ENCODE results near the gene CHST8. TPM values are rescaled to one million over a fixed set of nuclear protein-coding genes. Genes with fewer than 3 reads are reported as not detected.

Gene CHST8
- total and polyA plus RNA-seq, 7 experiments from 2014 or later, result not detected

DNA sequence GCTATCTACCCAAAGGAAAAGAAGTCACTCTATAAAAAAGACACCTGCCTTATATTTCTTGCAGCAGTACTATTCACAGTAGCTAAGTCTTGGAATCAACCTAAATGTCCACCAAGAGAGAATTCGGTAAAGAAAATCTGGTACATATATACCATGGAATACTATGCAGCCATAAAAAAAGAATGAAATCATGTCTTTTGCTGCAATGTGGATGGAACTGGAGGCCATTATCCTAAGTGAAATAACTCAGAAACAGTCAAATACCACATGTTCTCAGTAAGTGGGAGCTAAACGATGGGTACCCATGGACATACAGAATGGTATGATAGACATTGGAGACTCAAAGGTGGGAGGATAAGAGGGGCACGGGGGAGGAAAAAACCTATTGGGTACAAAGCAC, 92.4 kb downstream of the CHST8 start:
- ATAC-seq (no peak), DNase-seq (no peak)
- CTCF ChIA-PET, result no interaction called here
- no peaks in the 10 kb centered on the region for H3K36me3 ChIP-seq (ENCODE audit: control insufficient read depth in 2 of 3, insufficient read depth in 3 of 3, low read length in 3 of 3)
- H3K9me3 ChIP-seq (ENCODE audit: control insufficient read depth in 2 of 3, low read length in 3 of 3), result peaks cover 0 to 7% (median 0%) of the 10 kb centered on the region in 3 experiments
- Mint-ChIP-seq H3K4me1 (no peaks in the 10 kb centered on the region), H3K36me3 (peaks cover 0 to 5% (median 0%) of the 10 kb centered on the region in 5 donors), H3K4me3 (no peak overlapping the region), H3K27ac (no peak overlapping the region), H3K27me3 (peaks cover 2 to 36% (median 24%) of the 10 kb centered on the region in 5 donors), H3K9me3 (peaks cover 0 to 54% (median 22%) of the 10 kb centered on the region in 11 donors)
- H3K27ac ChIP-seq (ENCODE audit: low read depth, low read length), result no peak overlapping the region
- H3K4me1 ChIP-seq (ENCODE audit: control insufficient read depth in 2 of 2, insufficient read depth in 2 of 2, low read length in 2 of 2), result no peaks in the 10 kb centered on the region
- H3K27me3 ChIP-seq (ENCODE audit: control insufficient read depth in 2 of 2, insufficient read depth in 2 of 2, low read length in 2 of 2), result no peaks in the 10 kb centered on the region
- intact Hi-C loops (cut with micrococcal nuclease), result no loop called here
- POLR2A ChIA-PET, result no interaction called here
- H3K4me3 ChIP-seq (ENCODE audit: low read length), result no peak overlapping the region

DNA sequence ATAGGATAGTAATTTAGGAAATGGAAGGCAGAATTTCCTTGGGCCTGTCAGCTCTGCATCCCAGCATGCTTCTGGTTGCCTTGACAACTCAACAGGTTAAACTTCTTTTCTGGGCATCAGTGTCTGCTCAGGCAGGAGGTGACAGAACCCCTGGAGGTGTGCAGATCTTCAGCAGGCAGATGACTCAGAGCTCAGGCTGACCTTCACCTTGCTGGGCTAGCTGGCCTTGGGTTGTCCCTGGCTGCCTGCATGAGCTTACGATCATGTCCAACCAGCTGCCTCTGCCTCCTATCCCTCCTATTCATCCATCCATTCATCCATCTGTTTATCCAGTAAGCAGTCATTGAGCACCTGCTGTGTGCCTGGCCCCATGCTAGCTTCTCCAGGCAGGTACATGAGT, 93.7 kb downstream of the CHST8 start:
- H3K36me3 Mint-ChIP-seq, result peaks cover 0 to 5% (median 0%) of the 10 kb centered on the region in 5 donors
- H3K4me3 Mint-ChIP-seq, result no peak overlapping the region
- H3K27me3 ChIP-seq (ENCODE audit: control insufficient read depth in 2 of 2, insufficient read depth in 2 of 2, low read length in 2 of 2), result no peaks in the 10 kb centered on the region
- DNase-seq (no peak), ATAC-seq (no peak)
- H3K36me3 ChIP-seq (ENCODE audit: control insufficient read depth in 2 of 3, insufficient read depth in 3 of 3, low read length in 3 of 3), result no peaks in the 10 kb centered on the region
- H3K4me3 ChIP-seq (ENCODE audit: low read length), result no peak overlapping the region
- H3K27me3 Mint-ChIP-seq, result peaks cover 0 to 40% (median 30%) of the 10 kb centered on the region in 5 donors
- peaks cover 0 to 48% (median 16%) of the 10 kb centered on the region in 11 donors for H3K9me3 Mint-ChIP-seq
- ChIA-PET POLR2A (no interaction called here), CTCF (no interaction called here)
- intact Hi-C loops (cut with micrococcal nuclease), result no loop called here
- no peaks in the 10 kb centered on the region for H3K4me1 ChIP-seq (ENCODE audit: control insufficient read depth in 2 of 2, insufficient read depth in 2 of 2, low read length in 2 of 2)
- H3K4me1 Mint-ChIP-seq, result no peaks in the 10 kb centered on the region
- H3K27ac Mint-ChIP-seq, result no peak overlapping the region
- no peak overlapping the region for H3K27ac ChIP-seq (ENCODE audit: low read depth, low read length)
- H3K9me3 ChIP-seq (ENCODE audit: control insufficient read depth in 2 of 3, low read length in 3 of 3), result peaks cover 0 to 7% (median 0%) of the 10 kb centered on the region in 3 experiments

DNA sequence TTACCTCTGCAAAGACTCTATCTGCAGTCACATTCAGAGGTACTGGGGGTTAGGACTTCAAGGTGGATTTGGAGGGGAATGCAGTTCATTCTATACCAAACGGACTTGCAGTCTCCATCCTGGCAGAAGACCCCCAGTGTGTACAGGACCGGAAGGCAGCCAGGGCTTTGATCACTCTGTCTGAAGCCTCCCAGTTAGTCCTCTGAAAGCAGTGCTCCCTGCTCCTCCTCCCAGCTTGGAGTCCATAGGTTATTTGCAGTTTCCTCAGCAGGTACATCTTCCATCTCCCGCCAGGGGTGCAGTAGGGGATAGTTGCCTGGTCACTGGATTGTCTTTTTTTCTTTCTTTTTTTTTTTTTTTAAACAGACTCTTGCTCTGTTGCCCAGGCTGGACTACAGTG, 96.1 kb downstream of the CHST8 start:
- H3K36me3 ChIP-seq (ENCODE audit: control insufficient read depth in 2 of 3, insufficient read depth in 3 of 3, low read length in 3 of 3), result no peaks in the 10 kb centered on the region
- H3K4me3 ChIP-seq (ENCODE audit: low read length), result no peak overlapping the region
- intact Hi-C loops (cut with micrococcal nuclease), result no loop called here
- peaks cover 0 to 5% (median 0%) of the 10 kb centered on the region in 5 donors for H3K36me3 Mint-ChIP-seq
- no peak overlapping the region for H3K27ac Mint-ChIP-seq
- no peaks in the 10 kb centered on the region for H3K4me1 ChIP-seq (ENCODE audit: control insufficient read depth in 2 of 2, insufficient read depth in 2 of 2, low read length in 2 of 2)
- H3K27ac ChIP-seq (ENCODE audit: low read depth, low read length), result no peak overlapping the region
- POLR2A ChIA-PET, result no interaction called here
- H3K27me3 Mint-ChIP-seq, result peaks cover 0 to 47% (median 22%) of the 10 kb centered on the region in 5 donors
- peaks cover 0 to 2% (median 0%) of the 10 kb centered on the region in 7 donors for H3K4me1 Mint-ChIP-seq
- no peaks in the 10 kb centered on the region for H3K27me3 ChIP-seq (ENCODE audit: control insufficient read depth in 2 of 2, insufficient read depth in 2 of 2, low read length in 2 of 2)
- CTCF ChIA-PET, result no interaction called here
- H3K4me3 Mint-ChIP-seq, result no peak overlapping the region
- DNase-seq (no peak), ATAC-seq (no peak)
- H3K9me3 ChIP-seq (ENCODE audit: control insufficient read depth in 2 of 3, low read length in 3 of 3), result peaks cover 0 to 1% (median 0%) of the 10 kb centered on the region in 3 experiments
- peaks cover 0 to 35% (median 16%) of the 10 kb centered on the region in 11 donors for H3K9me3 Mint-ChIP-seq

DNA sequence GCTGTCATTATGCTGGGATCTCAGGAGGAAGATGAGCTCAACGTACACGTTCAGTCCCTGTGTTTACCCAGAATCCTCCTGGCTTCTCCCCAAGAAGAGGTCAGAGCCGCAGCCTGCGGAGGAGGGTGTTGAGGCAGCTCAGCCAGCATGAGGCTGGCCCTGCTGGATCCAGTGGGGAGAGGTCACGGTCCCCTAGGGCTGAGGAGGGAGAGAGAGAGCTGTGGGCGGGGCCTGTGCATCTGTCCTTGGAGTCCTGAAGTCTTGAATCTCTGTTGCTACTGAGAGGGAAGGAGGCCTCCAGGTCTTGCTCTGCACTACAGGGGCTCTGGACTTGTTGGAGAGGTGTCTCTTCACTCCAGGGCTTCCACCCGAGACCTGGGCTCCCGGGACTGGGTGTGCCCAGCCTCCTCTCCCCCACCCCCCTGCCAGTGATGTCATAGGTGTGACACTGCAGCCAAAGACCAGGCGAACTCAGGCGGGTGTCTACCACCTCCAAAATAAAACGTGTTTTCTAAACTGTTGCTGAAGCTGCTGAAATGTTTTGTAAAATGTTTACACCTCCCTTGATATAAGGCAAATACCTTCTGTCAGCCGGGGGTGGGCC, 97.0 kb downstream of the CHST8 start:
- Histone ChIP-seq H3K27ac (ENCODE audit: low read depth, low read length) (no peak overlapping the region), H3K4me3 (ENCODE audit: low read length) (no peak overlapping the region), H3K4me1 (ENCODE audit: control insufficient read depth in 2 of 2, insufficient read depth in 2 of 2, low read length in 2 of 2) (no peaks in the 10 kb centered on the region), H3K9me3 (ENCODE audit: control insufficient read depth in 2 of 3, low read length in 3 of 3) (no peaks in the 10 kb centered on the region), H3K27me3 (ENCODE audit: control insufficient read depth in 2 of 2, insufficient read depth in 2 of 2, low read length in 2 of 2) (no peaks in the 10 kb centered on the region), H3K36me3 (ENCODE audit: control insufficient read depth in 2 of 3, insufficient read depth in 3 of 3, low read length in 3 of 3) (no peaks in the 10 kb centered on the region)
- ATAC-seq (no peak), DNase-seq (no peak)
- no peak overlapping the region for H3K4me3 Mint-ChIP-seq
- intact Hi-C loops (cut with micrococcal nuclease), result no loop called here
- H3K27me3 Mint-ChIP-seq, result peaks cover 0 to 49% (median 25%) of the 10 kb centered on the region in 5 donors
- H3K4me1 Mint-ChIP-seq, result peaks cover 0 to 2% (median 0%) of the 10 kb centered on the region in 7 donors
- H3K27ac Mint-ChIP-seq, result no peak overlapping the region
- H3K36me3 Mint-ChIP-seq, result peaks cover 0 to 5% (median 0%) of the 10 kb centered on the region in 5 donors
- ChIA-PET POLR2A (no interaction called here), CTCF (interaction anchor here (0.6 kb wide), 1 partner anchor 1615 kb away, joined by 3 read pairs; no protein-coding TSS in a partner anchor)
- H3K9me3 Mint-ChIP-seq, result peaks cover 0 to 34% (median 16%) of the 10 kb centered on the region in 11 donors

DNA sequence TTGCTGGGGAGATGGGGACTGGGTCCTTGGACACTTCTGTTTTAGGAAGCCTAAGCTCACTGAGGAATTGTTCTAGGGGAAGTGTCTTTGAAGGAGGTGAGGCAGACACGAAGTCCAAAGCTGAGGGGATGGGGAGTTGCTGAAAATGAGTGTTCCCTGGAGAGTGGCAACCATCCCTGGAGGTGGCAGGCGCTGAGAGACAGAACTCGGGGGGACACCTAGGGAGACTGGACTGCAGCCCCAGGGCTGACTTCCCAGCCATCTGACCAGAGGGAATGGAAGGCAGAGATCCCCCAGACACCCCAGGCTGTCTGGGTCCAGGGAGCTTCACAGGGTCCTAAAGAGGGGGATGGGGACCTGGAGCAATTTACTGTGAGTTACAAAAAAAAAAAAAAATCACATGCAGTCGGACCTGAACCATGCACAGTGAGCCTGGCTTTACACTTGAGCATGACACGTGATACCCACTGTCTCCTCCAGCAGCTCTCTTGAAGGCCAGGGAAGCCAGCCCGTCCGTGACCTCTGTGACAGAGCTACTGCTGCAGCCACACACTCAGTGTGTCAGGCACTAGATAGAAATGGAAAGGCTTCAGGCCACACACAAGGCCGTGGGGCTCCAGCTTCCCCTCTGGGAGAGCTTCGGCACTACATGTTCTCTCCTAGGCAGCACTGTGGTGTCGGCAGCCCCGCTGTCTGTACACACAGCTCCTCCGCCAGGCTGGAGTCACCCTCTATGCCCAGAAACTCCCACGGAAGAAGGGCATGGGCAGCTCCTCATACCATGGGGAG, 97.8 kb downstream of the CHST8 start:
- Histone ChIP-seq H3K4me1 (ENCODE audit: control insufficient read depth in 2 of 2, insufficient read depth in 2 of 2, low read length in 2 of 2) (no peaks in the 10 kb centered on the region), H3K4me3 (ENCODE audit: low read length) (no peak overlapping the region), H3K27me3 (ENCODE audit: control insufficient read depth in 2 of 2, insufficient read depth in 2 of 2, low read length in 2 of 2) (no peaks in the 10 kb centered on the region), H3K27ac (ENCODE audit: low read depth, low read length) (no peak overlapping the region), H3K36me3 (ENCODE audit: control insufficient read depth in 2 of 3, insufficient read depth in 3 of 3, low read length in 3 of 3) (no peaks in the 10 kb centered on the region), H3K9me3 (ENCODE audit: control insufficient read depth in 2 of 3, low read length in 3 of 3) (no peaks in the 10 kb centered on the region)
- POLR2A ChIA-PET, result no interaction called here
- Mint-ChIP-seq H3K27me3 (peaks cover 0 to 49% (median 25%) of the 10 kb centered on the region in 5 donors), H3K9me3 (peaks cover 0 to 26% (median 15%) of the 10 kb centered on the region in 11 donors), H3K4me3 (no peak overlapping the region), H3K27ac (no peak overlapping the region), H3K4me1 (peaks cover 0 to 2% (median 0%) of the 10 kb centered on the region in 7 donors), H3K36me3 (peaks cover 0 to 5% (median 0%) of the 10 kb centered on the region in 5 donors)
- no peak for ATAC-seq
- intact Hi-C loops (cut with micrococcal nuclease), result no loop called here
- CTCF ChIA-PET, result interaction anchor here (0.6 kb wide), 1 partner anchor 1616 kb away, joined by 3 read pairs; no protein-coding TSS in a partner anchor
- DNase-seq, result no peak

DNA sequence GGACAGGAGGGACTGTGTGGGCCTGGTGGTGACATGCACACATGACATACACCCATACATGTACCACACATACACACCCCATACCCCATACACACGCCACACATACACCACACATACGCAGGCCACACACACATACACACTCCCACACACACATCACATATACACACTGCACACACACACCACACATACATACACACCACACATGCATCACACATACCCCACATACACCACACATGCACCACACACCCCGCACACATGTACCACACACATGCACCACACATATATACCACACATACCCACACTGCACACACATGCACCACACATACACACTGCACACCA, 98.4 kb downstream of the CHST8 start:
- peaks cover 0 to 20% (median 9%) of the 10 kb centered on the region in 11 donors for H3K9me3 Mint-ChIP-seq
- peaks cover 0 to 47% (median 24%) of the 10 kb centered on the region in 5 donors for H3K27me3 Mint-ChIP-seq
- intact Hi-C loops (cut with micrococcal nuclease), result no loop called here
- H3K4me1 Mint-ChIP-seq, result peaks cover 0 to 2% (median 0%) of the 10 kb centered on the region in 7 donors
- no peaks in the 10 kb centered on the region for H3K27me3 ChIP-seq (ENCODE audit: control insufficient read depth in 2 of 2, insufficient read depth in 2 of 2, low read length in 2 of 2)
- DNase-seq (no peak), ATAC-seq (no peak)
- H3K4me3 Mint-ChIP-seq, result no peak overlapping the region
- ChIA-PET CTCF (no interaction called here), POLR2A (no interaction called here)
- no peaks in the 10 kb centered on the region for H3K9me3 ChIP-seq (ENCODE audit: control insufficient read depth in 2 of 3, low read length in 3 of 3)
- no peaks in the 10 kb centered on the region for H3K36me3 Mint-ChIP-seq
- no peak overlapping the region for H3K4me3 ChIP-seq (ENCODE audit: low read length)
- H3K27ac Mint-ChIP-seq, result no peak overlapping the region
- no peaks in the 10 kb centered on the region for H3K4me1 ChIP-seq (ENCODE audit: control insufficient read depth in 2 of 2, insufficient read depth in 2 of 2, low read length in 2 of 2)
- H3K36me3 ChIP-seq (ENCODE audit: control insufficient read depth in 2 of 3, insufficient read depth in 3 of 3, low read length in 3 of 3), result no peaks in the 10 kb centered on the region
- H3K27ac ChIP-seq (ENCODE audit: low read depth, low read length), result no peak overlapping the region

All from naive thymus-derived CD4-positive, alpha-beta T cell (primary cell).